Epithelial cell of proximal tubule (primary cell): ENCODE results near the gene GPLD1. TPM values are rescaled to one million over a fixed set of nuclear protein-coding genes. Genes with fewer than 3 reads are reported as not detected.
A peak's percentile ranks its signal among the peaks of the same experiment; 100 is the strongest.
"Not testable (repeated sequence)": the region's sequence is repeated elsewhere in the genome, so short reads cannot be mapped to it uniquely, and the experiment has no call there.

Experiments
- DNase-seq: peaks from one replicate; pipeline ENCODE4 v3.0.0-alpha.2; 2011; ENCODE audit warnings: low read depth
- H3K4me3 ChIP-seq: 2 replicates; pipeline ENCODE4 v1.5.1; 2011; ENCODE audit warnings: low read depth, mild to moderate bottlenecking, low read length
- CTCF ChIP-seq: conservative IDR thresholded peaks from 2 replicates; pipeline ENCODE4 v1.5.1; 2012; ENCODE audit warnings: low read depth, mild to moderate bottlenecking, low read length
- total RNA-seq: library from RNA; depleted of rRNA; stranded (reverse); fragments of >200 nt; gene quantifications from 2 replicates; pipeline ENCODE4 v1.2.3, GENCODE V29; 2015

The GPLD1 gene
- total RNA-seq, 1 donor from 2014 or later: 0.75 TPM

- TF ChIP-seq CTCF: no peak
- no peak for DNase-seq
Measured at GRCh38 chr6:24394061-24394779, 95.2 kb downstream of the GPLD1 start.

GRCh38 chr6:24391756-24392405 lies 97.5 kb downstream of the GPLD1 start:
- DNase-seq: no peak
- no peak overlapping the region for H3K4me3 ChIP-seq
- TF ChIP-seq CTCF: no peak

More at GRCh38 chr6:24394061-24394779, 95.2 kb downstream of the GPLD1 start:
- H3K4me3 ChIP-seq: no peak overlapping the region

GRCh38 chr6:24391208-24391607 lies 98.2 kb downstream of the GPLD1 start:
- TF ChIP-seq CTCF: no peak
- DNase-seq: no peak
- no peak overlapping the region for H3K4me3 ChIP-seq

GRCh38 chr6:24387818-24388217 lies 101.6 kb downstream of the GPLD1 start:
- TF ChIP-seq CTCF: no peak
- DNase-seq: no peak
- H3K4me3 ChIP-seq: no peak overlapping the region

- TF ChIP-seq CTCF: peak; percentile 26
- no peak for DNase-seq
- no peak overlapping the region for H3K4me3 ChIP-seq
Measured at GRCh38 chr6:24385536-24386269, 103.7 kb downstream of the GPLD1 start.

GRCh38 chr6:24384369-24385130 lies 104.8 kb downstream of the GPLD1 start:
- not testable (repeated sequence) for H3K4me3 ChIP-seq, DNase-seq

GRCh38 chr6:24382891-24383494 lies 106.4 kb downstream of the GPLD1 start:
- peak; percentile 72 for DNase-seq
- peak overlapping the region; percentile 49 for H3K4me3 ChIP-seq
